Measurements from ENCODE around the gene KRI1. TPM values are rescaled to one million over a fixed set of nuclear protein-coding genes. Genes with fewer than 3 reads are reported as not detected.

KRI1 gene
- total and polyA plus RNA-seq, 8 donors, result 18.6 to 38.0 (median 34.3) TPM

DNA sequence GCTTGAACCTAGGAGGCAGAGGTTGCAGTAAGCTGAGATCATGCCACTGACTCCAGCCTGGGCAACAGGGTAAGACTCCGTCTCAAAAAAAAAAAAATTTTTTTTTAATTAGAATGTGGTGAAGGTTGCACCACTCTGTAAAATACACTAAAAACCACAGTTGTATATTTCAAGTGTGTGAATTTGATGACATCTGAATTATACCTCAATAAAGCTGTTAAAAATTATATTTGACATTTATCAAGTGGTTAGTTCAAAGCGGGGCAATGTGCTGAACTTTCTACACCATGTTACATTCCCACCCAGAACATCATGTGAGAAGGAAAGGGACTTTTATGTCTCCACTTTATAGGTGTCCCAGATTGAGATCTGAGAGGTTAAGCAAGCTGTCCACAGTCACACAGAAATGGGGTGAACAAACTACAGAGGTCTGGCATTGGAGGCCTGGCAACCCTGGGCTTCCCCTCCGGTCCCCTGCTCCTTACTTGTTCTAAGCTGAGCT lies 42.6 kb downstream of the KRI1 start:
- peaks cover 0 to 6% of the 10 kb centered on the region in 2 donors for H3K4me1 ChIP-seq
- DNase-seq, result no peak
- no peak overlapping the region for H3K27ac ChIP-seq
- intact Hi-C loops (cut with DNase I), result no loop called here
- no peak for ATAC-seq
- H3K4me3 ChIP-seq, result no peak overlapping the region
- peaks cover 16 to 49% of the 10 kb centered on the region in 2 donors for H3K27me3 ChIP-seq
- no peaks in the 10 kb centered on the region for H3K9me3 ChIP-seq
- TF ChIP-seq CTCF (IDR thresholded peaks at IDR 0.05), result no peak
- H3K36me3 ChIP-seq, result no peaks in the 10 kb centered on the region

DNA sequence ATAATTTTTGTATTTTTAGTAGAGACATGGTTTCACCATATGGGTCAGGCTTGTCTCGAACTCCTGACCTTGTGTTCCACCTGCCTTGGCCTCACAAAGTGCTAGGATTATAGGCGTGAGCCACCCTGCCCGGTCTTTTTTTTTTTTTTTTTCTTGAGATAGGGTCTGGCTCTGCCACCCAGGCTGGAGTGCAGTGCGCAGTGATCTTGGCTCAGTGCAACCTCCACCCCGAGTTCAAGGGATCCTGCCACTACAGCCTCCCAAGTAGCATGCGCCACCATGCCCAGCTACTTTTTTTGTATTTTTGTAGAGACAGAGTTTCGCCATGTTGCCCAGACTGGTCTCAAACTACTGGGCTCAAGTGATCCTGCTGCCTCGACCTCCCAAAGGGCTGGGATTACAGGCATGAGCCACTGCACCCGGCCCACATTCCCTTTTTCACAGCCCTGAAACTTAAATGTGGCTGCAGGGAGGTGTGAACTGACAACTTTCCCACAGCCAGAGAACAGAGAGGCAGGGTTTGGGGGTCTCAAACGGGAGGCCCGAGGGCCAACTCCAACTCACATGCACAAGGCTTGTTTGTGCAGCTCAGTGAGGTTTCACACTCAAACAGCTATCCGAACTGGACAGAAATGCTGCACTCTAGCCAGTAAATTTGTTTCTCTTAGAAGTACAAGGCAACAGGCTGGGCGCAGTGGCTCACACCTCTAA lies 44.2 kb downstream of the KRI1 start:
- H3K27me3 ChIP-seq, result peaks cover 30 to 65% of the 10 kb centered on the region in 2 donors

GRCh38 chr19:10520652-10521318 lies 45.0 kb downstream of the KRI1 start:
- Histone ChIP-seq H3K4me1 (peaks cover 11 to 19% of the 10 kb centered on the region in 2 donors), H3K36me3 (no peaks in the 10 kb centered on the region), H3K9me3 (no peaks in the 10 kb centered on the region), H3K4me3 (no peak overlapping the region), H3K27ac (no peak overlapping the region), H3K27me3 (peaks cover 32 to 73% of the 10 kb centered on the region in 2 donors)
- DNase-seq, result no peak
- intact Hi-C loops (cut with DNase I), result no loop called here
- TF ChIP-seq CTCF (IDR thresholded peaks at IDR 0.05), result no peak
- ATAC-seq, result no peak

More for the DNA sequence above, 44.2 kb downstream of the KRI1 start:
- Histone ChIP-seq H3K9me3 (no peaks in the 10 kb centered on the region), H3K36me3 (no peaks in the 10 kb centered on the region), H3K27ac (no peak overlapping the region), H3K4me3 (no peak overlapping the region), H3K4me1 (peaks cover 11 to 19% of the 10 kb centered on the region in 2 donors)
- ATAC-seq (no peak), DNase-seq (no peak)
- no peak for TF ChIP-seq CTCF (IDR thresholded peaks at IDR 0.05)
- intact Hi-C loops (cut with DNase I), result no loop called here

DNA sequence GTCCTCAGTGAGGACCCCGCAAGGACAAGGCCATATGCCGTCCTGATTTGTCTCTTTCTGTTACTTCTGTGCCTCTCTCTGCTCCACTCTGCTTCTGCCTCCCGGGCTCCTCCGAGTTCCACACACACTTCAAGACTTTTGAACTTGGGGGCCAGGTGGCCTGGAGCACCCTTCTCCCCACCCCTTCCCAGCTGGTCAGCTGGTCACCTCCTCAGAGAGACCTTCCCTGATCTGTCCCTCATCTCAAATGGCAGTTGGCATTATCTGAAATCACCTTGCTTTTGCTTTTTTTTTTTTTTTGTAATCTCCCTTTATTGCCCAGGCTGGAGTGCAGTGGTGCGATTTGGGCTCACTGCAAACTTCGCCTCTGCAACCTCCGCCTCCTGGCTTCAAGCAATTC lies 46.4 kb downstream of the KRI1 start:
- Histone ChIP-seq H3K27me3 (peaks cover 42 to 87% of the 10 kb centered on the region in 2 donors), H3K27ac (no peak overlapping the region), H3K4me1 (peaks cover 11 to 24% of the 10 kb centered on the region in 2 donors), H3K36me3 (no peaks in the 10 kb centered on the region), H3K9me3 (no peaks in the 10 kb centered on the region), H3K4me3 (no peak overlapping the region)
- intact Hi-C loops (cut with DNase I), result no loop called here
- DNase-seq, result no peak
- TF ChIP-seq CTCF (IDR thresholded peaks at IDR 0.05), result no peak
- no peak for ATAC-seq

Measured in left lung (tissue), 10 donors.